Epithelial cell of proximal tubule (primary cell): ENCODE results near the gene GLIS2. TPM values are rescaled to one million over a fixed set of nuclear protein-coding genes. Genes with fewer than 3 reads are reported as not detected.

Experiments used
- DNase-seq: peaks from one replicate; pipeline ENCODE4 v3.0.0-alpha.2; 2011; ENCODE audit warnings: low read depth
- H3K4me3 ChIP-seq: 2 replicates; pipeline ENCODE4 v1.5.1; 2011; ENCODE audit warnings: low read depth, mild to moderate bottlenecking, low read length
- CTCF ChIP-seq: conservative IDR thresholded peaks from 2 replicates; pipeline ENCODE4 v1.5.1; 2012; ENCODE audit warnings: low read depth, mild to moderate bottlenecking, low read length
- total RNA-seq: library from RNA; depleted of rRNA; stranded (reverse); fragments of >200 nt; gene quantifications from 2 replicates; pipeline ENCODE4 v1.2.3, GENCODE V29; 2015

Gene GLIS2
- 2.2 and 4.6 TPM in 2 replicates for total RNA-seq

DNA sequence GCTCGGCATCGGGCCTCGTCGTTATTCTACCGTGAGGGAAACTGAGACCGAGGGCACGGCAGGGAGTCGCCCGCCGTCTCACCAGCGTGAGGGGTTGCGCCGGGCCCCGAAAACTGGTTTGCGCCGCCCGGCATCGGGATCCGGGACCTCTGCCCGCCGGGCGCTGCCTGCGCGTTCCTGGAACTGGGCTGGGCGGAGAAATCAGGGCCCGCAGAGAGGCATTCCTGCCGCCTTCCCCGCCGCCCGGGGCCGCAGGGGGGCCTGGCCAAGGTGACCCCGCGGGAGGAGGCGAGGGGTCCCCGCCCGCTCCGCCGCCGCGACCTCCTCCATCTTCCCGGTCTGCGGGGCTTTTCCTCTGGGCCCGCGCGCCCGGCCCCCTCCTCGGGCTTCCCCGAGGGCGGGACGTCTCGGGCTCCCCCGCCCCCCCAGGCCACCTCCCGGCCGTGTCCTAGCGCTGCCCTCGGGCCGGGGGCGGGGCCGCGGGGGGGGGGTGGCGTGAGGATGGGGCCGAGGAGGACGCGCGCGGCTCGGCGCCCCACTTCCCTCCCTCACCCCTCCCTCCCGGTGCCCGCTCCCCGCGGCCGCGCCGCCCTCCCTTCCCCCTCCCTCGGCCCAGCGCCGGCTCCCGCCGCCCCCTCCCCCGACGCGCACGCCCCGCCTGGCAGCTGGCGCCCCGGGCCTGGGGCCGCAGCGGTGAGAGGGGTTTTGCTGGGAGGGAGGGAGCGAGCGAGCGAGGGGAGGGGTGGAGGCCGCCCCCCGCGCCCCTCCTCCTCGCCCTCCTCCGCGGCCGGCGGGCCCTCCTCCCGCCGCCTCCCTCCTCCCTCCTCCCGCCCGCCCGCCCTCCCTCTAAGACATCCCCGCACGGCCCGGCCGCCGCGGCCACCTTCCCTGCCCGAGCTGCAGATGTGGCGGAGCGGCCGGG, at the start of gene GLIS2:
Gene GLIS2, plus strand, starts transcription at position 882 of the 922 bp plus-strand sequence. CDS start 16,214 bp downstream, outside the sequence.
- peak within 1 kb of the TSS; percentile 78 for H3K4me3 ChIP-seq
- DNase-seq, result no peak
- TF ChIP-seq CTCF, result no peak

GRCh38 chr16:4266372-4266771, 49.5 kb upstream of the GLIS2 start:
- no peak overlapping the region for H3K4me3 ChIP-seq
- no peak for DNase-seq
- TF ChIP-seq CTCF, result no peak

DNA sequence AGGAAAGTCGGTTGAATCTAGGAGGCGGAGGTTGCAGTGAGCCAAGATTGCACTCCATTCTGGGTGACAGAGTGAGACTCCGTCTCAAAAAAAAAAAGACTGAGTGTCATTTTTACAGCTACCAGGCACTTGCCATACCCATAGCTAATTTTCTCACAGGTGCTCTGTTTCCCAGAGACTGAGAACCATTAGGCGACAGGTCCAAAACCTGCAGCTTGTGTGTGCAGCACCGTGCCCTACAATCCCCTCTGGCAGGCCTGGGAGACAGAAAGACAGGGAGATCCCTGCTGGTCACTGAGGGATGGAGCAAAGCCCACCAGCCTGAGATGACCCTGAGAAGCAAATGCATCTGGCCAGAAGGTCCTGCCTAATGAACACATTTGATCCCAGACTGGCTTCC, 45.8 kb upstream of the GLIS2 start:
- TF ChIP-seq CTCF, result no peak
- H3K4me3 ChIP-seq, result no peak overlapping the region
- no peak for DNase-seq

GRCh38 chr16:4270595-4270994, 45.3 kb upstream of the GLIS2 start:
- no peak for TF ChIP-seq CTCF
- peak overlapping the region; percentile 90 for H3K4me3 ChIP-seq
- DNase-seq, result no peak

- no peak for TF ChIP-seq CTCF
- peak overlapping the region; percentile 90 for H3K4me3 ChIP-seq
Measured at GRCh38 chr16:4271176-4272113, 44.4 kb upstream of the GLIS2 start.

DNA sequence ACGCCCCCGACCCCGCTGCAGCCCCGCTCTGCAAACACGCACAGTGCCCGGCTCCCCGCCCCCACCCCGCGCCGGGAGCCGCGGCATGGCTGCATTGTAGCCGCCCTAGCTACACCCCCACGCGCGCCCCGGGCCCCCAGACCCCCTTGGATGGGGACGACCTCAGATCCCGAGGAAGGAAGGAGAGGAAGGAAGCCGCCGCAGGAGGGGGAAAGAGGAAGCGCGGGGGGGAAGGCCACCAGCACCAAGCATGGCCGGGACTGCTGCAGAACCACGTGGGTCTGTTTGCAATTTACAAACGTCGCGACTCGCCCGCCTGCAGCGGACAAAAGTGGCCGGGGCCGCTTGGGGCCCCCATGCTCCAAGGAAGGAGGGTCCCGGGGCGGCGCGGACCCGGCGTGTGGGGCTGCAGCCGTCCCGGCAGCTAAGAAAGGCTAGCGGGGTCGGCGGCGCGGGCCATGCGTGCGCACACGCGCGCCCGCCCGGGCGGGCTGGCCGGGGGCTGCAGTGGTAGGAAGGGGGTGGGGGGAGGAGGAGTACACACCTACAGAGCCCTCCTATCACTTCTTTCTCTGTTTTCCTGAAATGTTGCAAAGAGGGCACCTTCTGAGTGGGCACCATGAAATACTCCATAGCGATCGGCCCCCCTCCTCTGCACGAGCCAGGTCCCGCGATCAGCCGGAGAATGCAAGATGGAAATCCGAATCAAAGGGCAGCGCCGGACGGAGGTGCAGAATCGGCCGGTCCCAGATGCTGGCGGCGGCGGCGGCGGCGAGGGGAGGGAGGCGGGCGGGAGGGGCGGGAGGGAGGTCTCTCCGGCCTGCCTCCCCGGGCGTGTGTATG, 43.5 kb upstream of the GLIS2 start:
- no peak for TF ChIP-seq CTCF
- peak overlapping the region; percentile 90 for H3K4me3 ChIP-seq
- no peak for DNase-seq

More at GRCh38 chr16:4271176-4272113, 44.4 kb upstream of the GLIS2 start:
- DNase-seq, result peak; percentile 42
